ENCODE measurements around the gene CCL17.
"Not testable (repeated sequence)": the region's sequence is repeated elsewhere in the genome, so short reads cannot be mapped to it uniquely, and the experiment has no call there.

Gene CCL17

DNA sequence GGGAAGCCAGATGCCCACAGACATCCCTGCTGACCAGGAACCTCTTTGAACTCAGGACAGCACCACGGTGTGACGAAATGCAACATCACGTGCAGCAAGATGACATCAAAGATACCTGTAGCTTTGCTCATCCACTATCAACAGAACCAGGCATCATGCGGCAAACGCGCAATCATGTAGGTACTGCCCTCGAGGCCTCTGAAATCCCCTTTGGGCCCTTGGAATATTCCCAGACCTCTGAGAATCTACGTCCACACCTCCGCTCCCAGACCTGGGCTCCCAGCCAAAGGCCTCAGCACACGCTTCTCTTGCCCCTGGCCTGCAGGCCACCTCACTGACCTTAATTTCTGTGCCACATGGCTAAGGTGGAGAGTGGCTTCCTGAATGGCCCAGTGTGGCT is 25.0 kb upstream of the CCL17 start:
- no peak for DNase-seq

DNA sequence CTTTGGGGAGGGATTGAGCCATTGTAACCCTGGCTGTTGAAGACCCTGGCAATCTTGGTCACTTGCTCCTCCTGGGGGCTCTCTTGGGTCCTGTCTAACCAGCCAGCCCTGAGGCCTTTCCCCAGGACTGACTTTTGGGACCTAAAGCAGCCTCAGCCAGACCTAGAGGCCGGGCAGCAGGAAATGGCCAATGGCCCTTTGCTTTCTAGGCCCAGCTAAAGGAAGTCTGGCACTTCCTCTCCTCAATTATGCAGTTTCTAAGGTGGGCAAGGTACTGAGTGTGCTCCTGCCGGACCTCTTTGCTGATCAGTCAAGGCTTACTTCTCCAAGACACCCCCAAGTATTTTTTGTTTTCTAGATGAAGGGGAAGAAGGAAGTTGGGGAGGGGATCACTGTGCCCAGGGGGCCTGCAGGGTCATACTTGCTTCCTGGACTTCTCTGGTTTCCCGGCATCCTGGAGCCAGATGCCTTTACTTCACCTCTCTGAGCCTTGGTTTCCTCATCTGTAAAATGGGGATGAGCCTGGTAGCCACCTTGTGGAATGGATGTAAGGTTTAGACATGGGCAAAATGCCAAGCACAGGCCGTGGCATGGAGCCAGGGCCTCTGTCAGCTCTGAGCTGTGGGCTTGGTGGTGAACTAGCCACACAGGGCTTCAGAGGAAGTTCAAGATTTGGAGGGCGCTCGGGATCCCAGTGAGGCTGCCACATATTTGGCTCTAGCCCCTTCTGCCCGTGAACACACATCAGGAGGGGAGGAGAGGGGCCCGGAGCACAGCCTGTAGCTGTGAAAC is 23.7 kb upstream of the CCL17 start:
- no peak for DNase-seq

DNA sequence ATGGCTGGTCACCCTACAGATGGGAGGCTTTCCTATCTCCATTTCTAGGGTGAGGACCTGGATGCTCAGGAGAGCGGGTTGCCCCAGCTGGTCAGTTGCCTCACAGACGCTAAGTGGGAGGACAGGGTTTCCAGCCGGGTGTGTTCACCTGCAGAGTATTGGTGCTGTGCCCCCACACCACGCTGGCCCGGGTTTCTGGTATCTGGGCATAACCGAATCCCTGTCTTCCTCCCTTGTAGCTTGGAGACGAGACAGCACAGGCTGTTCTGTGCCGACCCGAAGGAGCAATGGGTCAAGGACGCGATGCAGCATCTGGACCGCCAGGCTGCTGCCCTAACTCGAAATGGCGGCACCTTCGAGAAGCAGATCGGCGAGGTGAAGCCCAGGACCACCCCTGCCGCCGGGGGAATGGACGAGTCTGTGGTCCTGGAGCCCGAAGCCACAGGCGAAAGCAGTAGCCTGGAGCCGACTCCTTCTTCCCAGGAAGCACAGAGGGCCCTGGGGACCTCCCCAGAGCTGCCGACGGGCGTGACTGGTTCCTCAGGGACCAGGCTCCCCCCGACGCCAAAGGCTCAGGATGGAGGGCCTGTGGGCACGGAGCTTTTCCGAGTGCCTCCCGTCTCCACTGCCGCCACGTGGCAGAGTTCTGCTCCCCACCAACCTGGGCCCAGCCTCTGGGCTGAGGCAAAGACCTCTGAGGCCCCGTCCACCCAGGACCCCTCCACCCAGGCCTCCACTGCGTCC is 22.6 kb upstream of the CCL17 start:
- DNase-seq, result no peak

DNA sequence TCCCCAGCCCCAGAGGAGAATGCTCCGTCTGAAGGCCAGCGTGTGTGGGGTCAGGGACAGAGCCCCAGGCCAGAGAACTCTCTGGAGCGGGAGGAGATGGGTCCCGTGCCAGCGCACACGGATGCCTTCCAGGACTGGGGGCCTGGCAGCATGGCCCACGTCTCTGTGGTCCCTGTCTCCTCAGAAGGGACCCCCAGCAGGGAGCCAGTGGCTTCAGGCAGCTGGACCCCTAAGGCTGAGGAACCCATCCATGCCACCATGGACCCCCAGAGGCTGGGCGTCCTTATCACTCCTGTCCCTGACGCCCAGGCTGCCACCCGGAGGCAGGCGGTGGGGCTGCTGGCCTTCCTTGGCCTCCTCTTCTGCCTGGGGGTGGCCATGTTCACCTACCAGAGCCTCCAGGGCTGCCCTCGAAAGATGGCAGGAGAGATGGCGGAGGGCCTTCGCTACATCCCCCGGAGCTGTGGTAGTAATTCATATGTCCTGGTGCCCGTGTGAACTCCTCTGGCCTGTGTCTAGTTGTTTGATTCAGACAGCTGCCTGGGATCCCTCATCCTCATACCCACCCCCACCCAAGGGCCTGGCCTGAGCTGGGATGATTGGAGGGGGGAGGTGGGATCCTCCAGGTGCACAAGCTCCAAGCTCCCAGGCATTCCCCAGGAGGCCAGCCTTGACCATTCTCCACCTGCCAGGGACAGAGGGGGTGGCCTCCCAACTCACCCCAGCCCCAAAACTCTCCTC is 21.9 kb upstream of the CCL17 start:
- no peak for DNase-seq

DNA sequence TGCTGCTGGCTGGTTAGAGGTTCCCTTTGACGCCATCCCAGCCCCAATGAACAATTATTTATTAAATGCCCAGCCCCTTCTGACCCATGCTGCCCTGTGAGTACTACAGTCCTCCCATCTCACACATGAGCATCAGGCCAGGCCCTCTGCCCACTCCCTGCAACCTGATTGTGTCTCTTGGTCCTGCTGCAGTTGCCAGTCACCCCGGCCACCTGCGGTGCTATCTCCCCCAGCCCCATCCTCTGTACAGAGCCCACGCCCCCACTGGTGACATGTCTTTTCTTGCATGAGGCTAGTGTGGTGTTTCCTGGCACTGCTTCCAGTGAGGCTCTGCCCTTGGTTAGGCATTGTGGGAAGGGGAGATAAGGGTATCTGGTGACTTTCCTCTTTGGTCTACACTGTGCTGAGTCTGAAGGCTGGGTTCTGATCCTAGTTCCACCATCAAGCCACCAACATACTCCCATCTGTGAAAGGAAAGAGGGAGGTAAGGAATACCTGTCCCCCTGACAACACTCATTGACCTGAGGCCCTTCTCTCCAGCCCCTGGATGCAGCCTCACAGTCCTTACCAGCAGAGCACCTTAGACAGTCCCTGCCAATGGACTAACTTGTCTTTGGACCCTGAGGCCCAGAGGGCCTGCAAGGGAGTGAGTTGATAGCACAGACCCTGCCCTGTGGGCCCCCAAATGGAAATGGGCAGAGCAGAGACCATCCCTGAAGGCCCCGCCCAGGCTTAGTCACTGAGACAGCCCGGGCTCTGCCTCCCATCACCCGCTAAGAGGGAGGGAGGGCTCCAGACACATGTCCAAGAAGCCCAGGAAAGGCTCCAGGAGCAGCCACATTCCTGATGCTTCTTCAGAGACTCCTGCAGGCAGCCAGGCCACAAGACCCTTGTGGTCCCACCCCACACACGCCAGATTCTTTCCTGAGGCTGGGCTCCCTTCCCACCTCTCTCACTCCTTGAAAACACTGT is 21.0 kb upstream of the CCL17 start:
- no peak for DNase-seq

DNA sequence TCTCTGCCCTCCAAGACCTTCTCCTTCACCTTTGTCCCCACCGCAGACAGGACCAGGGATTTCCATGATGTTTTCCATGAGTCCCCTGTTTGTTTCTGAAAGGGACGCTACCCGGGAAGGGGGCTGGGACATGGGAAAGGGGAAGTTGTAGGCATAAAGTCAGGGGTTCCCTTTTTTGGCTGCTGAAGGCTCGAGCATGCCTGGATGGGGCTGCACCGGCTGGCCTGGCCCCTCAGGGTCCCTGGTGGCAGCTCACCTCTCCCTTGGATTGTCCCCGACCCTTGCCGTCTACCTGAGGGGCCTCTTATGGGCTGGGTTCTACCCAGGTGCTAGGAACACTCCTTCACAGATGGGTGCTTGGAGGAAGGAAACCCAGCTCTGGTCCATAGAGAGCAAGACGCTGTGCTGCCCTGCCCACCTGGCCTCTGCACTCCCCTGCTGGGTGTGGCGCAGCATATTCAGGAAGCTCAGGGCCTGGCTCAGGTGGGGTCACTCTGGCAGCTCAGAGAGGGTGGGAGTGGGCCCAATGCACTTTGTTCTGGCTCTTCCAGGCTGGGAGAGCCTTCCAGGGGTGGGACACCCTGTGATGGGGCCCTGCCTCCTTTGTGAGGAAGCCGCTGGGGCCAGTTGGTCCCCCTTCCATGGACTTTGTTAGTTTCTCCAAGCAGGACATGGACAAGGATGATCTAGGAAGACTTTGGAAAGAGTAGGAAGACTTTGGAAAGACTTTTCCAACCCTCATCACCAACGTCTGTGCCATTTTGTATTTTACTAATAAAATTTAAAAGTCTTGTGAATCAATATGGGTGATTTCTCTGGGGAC is 20.1 kb upstream of the CCL17 start:
- no peak for DNase-seq

DNA sequence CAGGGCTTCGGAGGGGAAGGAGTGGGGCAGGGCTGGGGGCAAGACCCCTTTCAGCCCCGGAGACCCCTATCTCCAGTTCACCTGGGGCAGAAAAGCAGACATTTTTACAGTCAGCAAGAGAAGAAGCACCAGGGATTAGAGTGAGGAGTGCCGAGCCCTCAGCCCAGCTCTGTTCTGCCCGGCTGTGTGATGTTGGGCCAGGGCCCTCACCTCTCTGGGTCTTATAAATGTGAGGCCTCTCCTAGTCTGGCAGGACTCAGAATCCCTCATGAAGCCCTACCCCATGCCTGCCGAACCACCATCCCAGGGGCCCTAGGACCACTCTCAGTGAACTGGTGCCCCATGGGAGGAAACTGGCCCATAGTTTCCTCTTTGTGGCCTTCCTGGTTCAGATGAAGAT is 19.5 kb upstream of the CCL17 start:
- DNase-seq, result no peak

DNA sequence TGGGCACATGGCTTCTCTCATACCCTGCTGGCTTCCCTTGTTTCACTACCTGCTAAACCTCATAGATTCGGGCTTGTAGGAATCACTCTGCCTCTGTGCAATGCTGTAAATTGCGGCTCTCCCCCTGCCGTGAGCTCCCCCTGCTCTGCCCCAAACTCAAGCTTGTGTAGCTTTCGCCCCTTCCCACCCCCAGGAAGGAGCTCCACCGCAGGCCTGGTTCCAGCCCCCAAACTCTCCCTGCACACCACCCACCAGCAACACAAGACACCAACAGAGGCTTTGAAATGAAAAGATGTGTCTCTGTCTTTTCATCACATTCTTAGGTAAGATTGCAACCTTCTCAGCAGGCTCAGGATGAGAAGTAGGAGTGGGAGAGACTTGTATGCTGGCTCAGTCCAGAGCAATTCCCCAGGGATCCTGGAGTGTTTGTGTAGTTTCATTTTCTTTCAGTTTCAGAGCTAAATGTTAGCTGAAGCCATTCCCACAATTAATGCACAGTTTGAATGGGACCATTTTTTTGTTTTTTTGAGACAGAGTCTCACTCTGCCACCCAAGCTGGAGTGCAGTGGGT is 18.1 kb upstream of the CCL17 start:
- DNase-seq, result no peak

DNA sequence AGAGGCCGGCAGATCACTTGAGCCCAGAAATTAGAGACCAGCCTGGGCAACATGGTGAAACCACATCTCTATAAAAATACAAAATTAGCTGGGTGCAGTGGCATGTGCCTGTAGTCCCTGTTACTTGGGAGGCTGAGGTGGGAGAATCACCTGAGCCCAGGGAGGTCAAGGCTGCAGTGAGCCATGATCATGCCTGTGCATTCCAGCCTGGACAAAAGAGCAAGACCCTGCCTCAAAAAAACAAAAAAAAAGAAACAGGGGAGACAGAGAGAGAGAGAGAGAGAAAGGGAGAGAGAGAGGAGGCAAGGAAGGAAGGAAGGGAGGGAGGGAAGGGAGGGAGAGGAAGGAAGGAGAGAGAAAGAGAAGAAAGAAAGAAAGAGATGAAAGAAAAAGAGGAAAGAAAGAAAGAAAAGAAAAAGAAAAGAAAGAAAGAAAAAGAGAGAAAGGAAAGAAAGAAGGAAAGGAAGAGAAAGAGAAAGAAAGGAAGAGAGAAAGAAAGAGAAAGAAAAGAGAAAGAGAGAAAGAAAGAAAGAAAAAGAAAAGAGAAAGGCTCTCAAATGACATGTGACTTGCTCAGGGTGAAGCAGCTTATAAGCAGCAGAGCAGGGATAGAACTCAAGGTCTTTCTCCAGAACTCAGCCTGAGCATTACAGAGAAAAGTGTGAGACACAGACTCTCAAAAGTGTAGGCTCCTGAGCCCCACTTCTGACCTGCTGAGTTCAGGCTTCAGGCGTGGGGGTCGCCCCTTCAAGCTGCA is 16.8 kb upstream of the CCL17 start:
- DNase-seq, result no peak

DNA sequence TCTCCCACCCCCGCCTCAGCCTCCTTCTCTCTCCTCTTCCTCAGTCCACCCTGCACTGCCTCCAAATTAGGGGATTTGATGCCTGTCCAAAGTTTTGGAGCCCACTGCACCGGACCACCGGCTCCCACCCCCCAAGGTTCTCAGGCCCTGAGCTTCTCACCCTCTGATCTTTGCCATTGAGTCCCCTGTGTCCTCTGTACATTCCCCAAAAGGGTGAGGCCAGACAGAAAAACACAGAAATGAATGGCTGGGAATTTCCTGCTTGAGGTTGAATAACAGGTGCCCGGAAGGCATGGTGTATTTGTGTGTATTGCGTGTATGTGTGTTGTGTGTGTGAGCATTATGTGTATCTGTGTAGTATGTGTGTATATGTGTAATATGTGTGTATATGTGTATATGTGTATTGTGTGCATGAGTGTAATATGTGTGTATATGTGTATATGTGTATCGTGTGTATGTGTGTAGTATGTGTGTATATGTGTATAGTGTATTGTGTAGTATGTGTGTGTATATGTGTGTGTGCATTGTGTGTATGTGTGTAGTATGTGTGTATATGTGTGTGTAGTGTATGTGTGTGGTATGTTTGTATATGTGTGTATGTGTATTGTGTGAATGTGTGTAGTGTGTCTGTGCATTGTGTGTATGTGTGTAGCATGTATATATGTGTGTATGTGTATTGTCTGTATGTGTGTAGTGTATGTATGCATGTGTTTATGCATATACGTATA is 16.0 kb upstream of the CCL17 start:
- DNase-seq, result no peak

DNA sequence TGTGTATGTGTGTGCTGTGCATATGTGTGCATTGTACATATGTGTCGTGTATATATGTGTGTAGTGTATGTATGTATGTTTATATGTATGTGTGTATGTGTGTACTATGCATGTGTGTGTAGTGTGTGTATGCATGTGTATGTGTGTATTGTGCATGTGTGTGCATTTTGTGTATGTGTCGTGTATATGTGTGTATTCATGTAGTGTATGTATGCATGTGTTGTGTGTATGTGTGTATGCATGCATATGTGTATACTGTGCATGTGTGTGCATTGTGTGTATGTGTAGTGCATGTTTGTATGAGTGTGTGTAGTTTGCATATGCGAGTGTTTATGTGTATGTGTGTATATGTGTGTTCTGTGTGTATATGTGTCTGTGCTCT is 15.5 kb upstream of the CCL17 start:
- DNase-seq, result no peak

DNA sequence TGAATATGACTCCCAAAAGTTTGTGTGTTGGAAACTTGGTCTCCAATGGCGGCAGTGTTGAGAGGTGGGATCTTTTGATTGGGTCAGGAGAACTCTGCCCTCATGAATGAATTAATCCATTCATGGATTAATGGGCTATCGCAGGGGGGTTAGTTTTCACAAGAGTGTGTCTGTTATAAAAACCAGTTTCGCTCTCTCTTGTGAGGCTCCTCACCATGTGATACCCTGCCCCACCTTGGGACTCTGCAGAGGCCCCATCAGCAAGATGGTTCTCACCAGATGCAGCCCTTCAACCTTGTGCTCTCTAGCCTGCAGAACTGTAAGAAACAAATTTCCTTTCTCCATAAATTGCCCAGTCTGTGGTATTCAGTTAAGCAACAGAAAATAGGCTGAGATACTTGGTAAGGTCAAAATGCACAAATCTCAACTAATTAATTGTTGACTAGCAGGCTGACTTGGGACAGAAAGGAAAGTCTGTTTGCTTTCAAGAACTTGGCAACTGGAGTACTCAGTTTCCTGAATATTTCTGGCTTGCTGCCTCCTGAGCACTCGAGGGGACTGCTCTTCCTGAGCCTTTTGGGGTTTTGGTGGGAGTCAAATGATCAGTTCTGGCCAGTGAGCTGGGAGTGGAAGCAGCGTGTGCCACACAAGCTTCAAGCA is 13.8 kb upstream of the CCL17 start:
- no peak for DNase-seq

DNA sequence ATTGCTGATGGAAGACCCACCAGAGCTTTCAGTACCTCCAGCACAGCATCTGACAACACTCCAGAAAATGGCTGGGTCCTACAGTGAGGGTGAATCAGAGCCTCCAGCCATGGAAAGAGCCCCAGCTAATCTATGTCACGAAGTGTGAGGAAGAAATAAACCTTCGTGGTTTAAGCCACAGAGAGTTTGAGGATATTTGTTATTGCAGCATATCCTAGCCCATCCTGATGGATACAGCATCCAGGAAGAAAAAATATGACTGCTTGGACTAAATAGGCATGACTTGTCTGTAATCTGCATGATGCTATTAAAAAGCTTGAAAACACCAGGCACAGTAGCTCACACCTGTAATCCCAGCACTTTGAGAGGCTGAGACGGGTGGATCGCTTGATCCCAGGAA is 13.3 kb upstream of the CCL17 start:
- no peak for DNase-seq

DNA sequence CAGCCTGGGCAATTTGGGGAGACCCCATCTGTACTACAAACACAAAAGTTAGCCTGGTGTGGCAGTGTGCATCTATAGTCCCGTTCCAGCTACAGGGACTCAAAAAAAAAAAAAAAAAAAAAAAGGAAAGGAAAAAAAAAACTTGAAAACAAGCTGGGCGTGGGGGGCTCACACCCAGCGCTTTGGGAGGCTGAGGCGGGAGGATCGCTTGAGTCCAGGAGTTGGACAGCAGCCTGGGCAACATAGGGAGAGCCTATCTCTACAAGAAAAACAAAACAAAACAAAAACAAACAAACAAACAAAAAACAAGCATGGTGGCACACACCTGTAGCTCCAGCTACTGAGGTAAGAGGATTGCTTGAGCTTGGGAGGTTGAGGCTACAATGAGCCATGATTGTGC is 12.9 kb upstream of the CCL17 start:
- no peak for DNase-seq

DNA sequence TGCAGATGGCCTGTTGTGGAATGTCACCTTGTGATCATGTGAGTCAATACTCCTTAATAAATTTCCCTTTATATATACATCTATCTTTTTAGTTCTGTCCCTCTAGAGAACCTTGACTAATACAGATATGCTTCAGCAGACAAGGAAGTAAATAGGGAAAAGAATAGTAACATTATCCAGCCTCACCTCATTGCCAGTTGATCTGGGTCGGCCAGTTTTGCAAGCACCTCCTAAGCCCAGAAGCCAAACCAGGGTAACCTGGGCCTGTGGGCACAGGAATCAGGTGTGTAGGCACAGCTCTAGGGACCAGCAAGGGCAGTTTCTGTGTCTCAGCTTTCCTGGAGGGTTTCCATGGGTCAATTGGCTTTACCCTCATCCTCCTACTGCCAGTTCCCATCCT is 11.9 kb upstream of the CCL17 start:
- no peak for DNase-seq

DNA sequence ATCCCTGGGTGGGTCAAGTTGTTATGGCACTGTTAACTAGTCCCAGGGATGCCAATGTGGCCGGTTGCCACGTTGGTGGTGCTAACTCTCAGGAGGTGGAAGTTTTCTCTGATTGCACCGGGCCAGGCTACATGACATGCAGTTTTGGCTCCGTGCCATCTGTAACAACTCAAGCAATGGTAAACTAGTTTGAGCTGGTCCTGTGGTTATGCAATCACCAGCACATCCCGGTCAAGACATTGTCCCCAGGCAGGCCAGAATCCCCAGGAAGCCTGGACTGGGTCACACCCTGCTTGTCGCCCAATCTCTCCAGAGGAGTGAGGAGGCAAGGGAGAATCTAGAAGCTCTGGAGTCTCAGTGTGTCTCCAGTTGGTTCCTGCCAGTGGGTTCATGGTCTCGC is 10.1 kb upstream of the CCL17 start:
- no peak for DNase-seq

DNA sequence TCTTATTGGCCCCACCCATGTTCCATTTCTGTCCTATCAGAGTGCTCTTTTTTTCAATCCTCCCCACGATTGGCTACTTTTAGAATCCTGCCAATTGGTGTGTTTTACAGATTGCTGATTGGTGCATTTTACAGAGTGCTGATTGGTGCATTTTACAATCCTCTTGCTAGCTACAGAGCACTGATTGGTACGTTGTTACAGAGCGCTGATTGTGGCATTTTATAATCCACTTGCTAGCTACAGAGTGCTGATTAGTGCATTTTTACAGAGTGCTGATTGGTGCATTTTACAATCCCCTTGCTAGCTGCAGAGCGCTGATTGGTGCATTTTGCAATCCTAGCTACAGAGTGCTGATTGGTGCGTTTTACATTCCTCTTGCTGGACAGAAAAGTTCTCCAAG is 9.5 kb upstream of the CCL17 start:
- no peak for DNase-seq

DNA sequence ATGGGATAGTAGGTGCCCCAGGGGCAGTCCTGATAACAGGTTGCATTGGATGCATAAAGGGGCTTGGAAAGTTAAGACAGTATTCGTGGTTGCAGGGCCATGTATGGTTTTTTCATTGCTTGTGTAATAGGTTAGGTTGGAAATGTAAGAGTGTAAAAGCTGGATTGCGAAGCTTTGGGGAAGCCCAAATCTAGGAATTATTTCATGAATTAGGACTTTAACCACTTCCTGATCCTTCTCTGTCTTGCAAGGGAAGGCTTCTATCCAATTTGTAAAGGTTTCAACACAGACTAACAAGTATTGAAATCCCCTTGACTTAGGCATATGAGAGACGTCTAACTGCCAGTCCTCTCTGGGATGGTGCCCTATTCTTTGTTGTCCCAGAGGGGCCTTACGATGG is 7.8 kb upstream of the CCL17 start:
- no peak for DNase-seq

DNA sequence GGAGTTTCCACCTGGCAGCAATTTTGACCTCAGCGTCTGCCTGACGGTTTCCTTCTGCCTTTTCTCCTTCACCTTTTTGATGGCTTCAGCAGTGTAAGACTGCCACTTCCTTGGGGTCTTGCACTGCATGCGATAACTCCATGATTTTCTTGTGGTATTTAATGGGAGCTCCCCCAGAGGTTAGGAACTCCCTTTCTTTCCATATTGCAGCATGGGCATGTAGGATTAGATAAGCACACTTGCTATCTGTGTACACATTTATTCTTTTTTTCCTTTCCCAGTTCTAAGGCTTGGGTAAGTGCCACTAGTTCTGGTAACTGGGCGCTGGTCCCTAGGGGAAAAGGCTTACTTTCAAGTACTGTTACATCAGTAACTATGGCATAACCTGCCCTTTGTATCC is 7.1 kb upstream of the CCL17 start:
- DNase-seq, result not testable (repeated sequence)

Measured in stimulated activated CD4-positive, alpha-beta T cell treated with anti-CD3 and anti-CD28 coated beads, Interleukin-4, amount 100 ng/mL, for 1 hour (primary cell).